DOHH2 (cell line): ENCODE data around the gene SYCN.

ENCODE experiments used
- CTCF ChIP-seq: fragments of 200-600 bp; sonication (generic); IDR thresholded peaks from one replicate; pipeline ENCODE4 v1.5.1; 2014; ENCODE audit warnings: antibody characterized with exemption, mild to moderate bottlenecking, low read depth, low read length; ENCODE audit not compliant: poor library complexity, severe bottlenecking
- EZH2phosphoT487 ChIP-seq: fragments of 200-600 bp; sonication (generic); IDR thresholded peaks from 2 replicates; pipeline ENCODE4 v1.6.1; 2017; ENCODE audit warnings: borderline replicate concordance, mild to moderate bottlenecking, antibody characterized with exemption, low read length, moderate library complexity, mixed read lengths

- TF ChIP-seq CTCF (no peak), EZH2phosphoT487 (no peak)
Observed at GRCh38 chr19:39155741-39156140, 48.3 kb downstream of the SYCN start.
